ENCODE data around the gene TMEM141. TPM values are rescaled to one million over a fixed set of nuclear protein-coding genes. Genes with fewer than 3 reads are reported as not detected.
A peak's percentile ranks its signal among the peaks of the same experiment; 100 is the strongest.

Gene TMEM141
- total and polyA plus RNA-seq, 2 experiments from 2014 or later, result 200 to 238 TPM

DNA sequence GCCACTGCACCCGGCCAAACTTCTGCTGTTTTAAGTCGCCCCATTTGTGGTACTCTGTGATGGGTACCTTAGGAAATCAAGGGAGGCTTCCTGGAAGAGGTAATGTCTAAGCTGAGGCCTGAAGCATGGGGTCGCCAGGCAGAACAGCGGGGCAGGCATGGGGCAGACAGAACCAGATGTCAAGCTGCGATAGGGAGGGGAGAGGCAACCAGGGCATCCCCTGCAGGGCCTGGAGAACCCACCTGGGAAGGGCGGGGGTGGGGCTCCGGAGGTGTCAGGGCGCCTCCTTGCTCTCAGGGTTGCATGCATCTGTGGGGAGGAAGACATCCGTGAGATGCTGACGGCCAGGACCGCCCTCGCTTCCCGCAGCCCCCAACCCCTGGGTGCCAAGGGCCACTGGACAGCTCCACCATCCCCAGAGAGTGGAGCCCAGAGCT is 29.6 kb upstream of the TMEM141 start:
- DNase-seq (ENCODE audit: low read depth in 1 of 2, low spot score in 1 of 2), result no peak
- Histone ChIP-seq H3K27ac (no peak overlapping the region), H3K36me3 (no peaks in the 10 kb centered on the region), H3K4me1 (ENCODE audit: low read depth) (peaks cover 4% of the 10 kb centered on the region), H3K9me3 (ENCODE audit: low read depth) (no peaks in the 10 kb centered on the region), H3K27me3 (no peaks in the 10 kb centered on the region), H3K4me3 (no peak overlapping the region)
- TF ChIP-seq, protein P1, sequence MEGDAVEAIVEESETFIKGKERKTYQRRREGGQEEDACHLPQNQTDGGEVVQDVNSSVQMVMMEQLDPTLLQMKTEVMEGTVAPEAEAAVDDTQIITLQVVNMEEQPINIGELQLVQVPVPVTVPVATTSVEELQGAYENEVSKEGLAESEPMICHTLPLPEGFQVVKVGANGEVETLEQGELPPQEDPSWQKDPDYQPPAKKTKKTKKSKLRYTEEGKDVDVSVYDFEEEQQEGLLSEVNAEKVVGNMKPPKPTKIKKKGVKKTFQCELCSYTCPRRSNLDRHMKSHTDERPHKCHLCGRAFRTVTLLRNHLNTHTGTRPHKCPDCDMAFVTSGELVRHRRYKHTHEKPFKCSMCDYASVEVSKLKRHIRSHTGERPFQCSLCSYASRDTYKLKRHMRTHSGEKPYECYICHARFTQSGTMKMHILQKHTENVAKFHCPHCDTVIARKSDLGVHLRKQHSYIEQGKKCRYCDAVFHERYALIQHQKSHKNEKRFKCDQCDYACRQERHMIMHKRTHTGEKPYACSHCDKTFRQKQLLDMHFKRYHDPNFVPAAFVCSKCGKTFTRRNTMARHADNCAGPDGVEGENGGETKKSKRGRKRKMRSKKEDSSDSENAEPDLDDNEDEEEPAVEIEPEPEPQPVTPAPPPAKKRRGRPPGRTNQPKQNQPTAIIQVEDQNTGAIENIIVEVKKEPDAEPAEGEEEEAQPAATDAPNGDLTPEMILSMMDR (IDR thresholded peaks at IDR 0.05; ENCODE audit: low read depth, low read length), result no peak

DNA sequence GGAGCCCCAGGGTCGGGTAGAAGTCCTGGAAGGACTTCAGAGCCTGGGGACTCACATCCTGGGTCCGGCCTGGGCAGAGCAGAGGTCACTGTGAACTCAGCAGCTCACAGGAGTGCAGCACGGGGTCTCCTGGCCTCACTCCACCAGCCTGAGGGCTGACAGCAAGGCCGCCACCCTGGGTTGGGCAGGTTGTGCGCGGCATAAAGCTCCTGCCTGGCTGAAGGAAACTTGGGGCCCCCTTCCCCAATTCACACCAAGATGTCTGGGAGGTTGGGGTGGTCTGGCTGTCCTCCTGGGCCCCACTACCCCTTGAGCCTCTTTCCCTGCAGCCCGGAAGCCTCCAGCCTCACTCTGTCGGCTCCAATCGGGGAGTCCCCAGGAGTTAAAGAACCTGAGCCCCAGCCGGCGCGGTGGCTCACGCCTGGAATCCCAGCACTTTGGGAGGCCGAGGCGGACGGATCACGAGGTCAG is 28.9 kb upstream of the TMEM141 start:
- peaks cover 4% of the 10 kb centered on the region for H3K4me1 ChIP-seq (ENCODE audit: low read depth)
- H3K4me3 ChIP-seq, result no peak overlapping the region
- H3K27ac ChIP-seq, result peak overlapping the region; percentile 64
- H3K27me3 ChIP-seq, result no peaks in the 10 kb centered on the region
- TF ChIP-seq, protein P1 (IDR thresholded peaks at IDR 0.05; ENCODE audit: low read depth, low read length), result no peak
- H3K36me3 ChIP-seq, result no peaks in the 10 kb centered on the region
- H3K9me3 ChIP-seq (ENCODE audit: low read depth), result no peaks in the 10 kb centered on the region
- DNase-seq (ENCODE audit: low read depth in 1 of 2, low spot score in 1 of 2), result no peak

DNA sequence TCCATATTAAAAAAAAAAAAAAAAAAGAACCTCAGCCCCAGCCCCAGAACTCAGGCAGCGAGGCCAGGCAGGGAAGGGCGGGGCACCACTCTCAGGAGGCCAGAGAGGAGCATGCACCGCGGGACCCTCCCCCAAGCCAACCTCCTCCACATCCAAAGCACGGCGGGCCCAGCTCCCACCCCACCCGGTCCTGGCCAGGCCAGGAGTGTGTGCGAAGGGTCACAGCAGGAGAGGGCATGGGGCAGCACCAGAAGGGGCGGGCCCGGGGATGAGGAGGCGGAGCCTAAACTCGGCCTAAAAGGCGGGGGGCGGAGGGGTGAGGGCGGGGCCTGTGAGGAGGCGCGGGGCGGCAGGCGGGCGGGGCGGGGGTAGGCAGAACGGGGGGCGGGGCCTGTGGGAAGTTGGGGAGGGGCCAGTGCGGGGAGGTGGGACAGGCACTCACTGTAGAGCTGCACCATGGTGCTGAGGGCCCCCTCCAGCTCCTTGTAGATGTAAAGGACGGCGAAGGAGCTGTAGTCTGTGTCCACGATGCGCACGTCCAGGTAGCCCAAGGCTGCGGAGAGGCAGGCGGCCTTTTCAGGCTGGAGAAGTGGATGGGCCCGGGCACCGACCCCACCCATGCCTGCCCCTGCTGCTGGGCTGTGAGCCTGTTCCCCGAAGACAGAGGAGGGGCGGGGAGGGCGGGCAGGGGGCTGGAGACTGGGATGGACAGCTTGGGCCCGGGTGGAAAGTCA is 28.1 kb upstream of the TMEM141 start:
- H3K36me3 ChIP-seq, result no peaks in the 10 kb centered on the region
- no peak overlapping the region for H3K4me3 ChIP-seq
- no peaks in the 10 kb centered on the region for H3K27me3 ChIP-seq
- H3K27ac ChIP-seq, result no peak overlapping the region
- DNase-seq (ENCODE audit: low read depth in 1 of 2, low spot score in 1 of 2), result peak; percentile 36 to 94
- TF ChIP-seq, protein P1 (IDR thresholded peaks at IDR 0.05; ENCODE audit: low read depth, low read length), result no peak
- H3K4me1 ChIP-seq (ENCODE audit: low read depth), result peaks cover 4% of the 10 kb centered on the region
- H3K9me3 ChIP-seq (ENCODE audit: low read depth), result no peaks in the 10 kb centered on the region

DNA sequence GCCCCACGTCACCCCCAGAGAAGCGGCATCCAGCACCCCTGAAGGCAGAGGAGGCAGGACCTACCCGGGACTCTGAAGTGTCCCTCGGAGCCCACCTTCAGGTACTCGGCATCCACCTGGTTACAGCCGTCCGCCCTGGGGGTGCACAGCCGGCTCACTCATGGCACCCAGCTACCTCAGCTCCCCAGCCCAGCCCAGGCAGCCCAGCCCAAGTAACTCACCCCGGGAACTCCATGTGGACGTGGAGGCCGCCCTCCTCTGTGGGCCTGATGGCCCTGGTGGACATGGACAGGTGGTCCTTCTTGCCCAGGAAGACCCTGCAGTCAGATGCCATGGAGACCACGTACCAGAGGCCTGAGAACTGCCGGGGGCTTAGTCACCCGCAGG is 27.5 kb upstream of the TMEM141 start:
- no peak for DNase-seq (ENCODE audit: low read depth in 1 of 2, low spot score in 1 of 2)
- TF ChIP-seq, protein P1 (IDR thresholded peaks at IDR 0.05; ENCODE audit: low read depth, low read length), result no peak
- H3K27ac ChIP-seq, result no peak overlapping the region
- H3K9me3 ChIP-seq (ENCODE audit: low read depth), result no peaks in the 10 kb centered on the region
- H3K4me3 ChIP-seq, result no peak overlapping the region
- no peaks in the 10 kb centered on the region for H3K36me3 ChIP-seq
- H3K27me3 ChIP-seq, result no peaks in the 10 kb centered on the region
- peaks cover 4% of the 10 kb centered on the region for H3K4me1 ChIP-seq (ENCODE audit: low read depth)

DNA sequence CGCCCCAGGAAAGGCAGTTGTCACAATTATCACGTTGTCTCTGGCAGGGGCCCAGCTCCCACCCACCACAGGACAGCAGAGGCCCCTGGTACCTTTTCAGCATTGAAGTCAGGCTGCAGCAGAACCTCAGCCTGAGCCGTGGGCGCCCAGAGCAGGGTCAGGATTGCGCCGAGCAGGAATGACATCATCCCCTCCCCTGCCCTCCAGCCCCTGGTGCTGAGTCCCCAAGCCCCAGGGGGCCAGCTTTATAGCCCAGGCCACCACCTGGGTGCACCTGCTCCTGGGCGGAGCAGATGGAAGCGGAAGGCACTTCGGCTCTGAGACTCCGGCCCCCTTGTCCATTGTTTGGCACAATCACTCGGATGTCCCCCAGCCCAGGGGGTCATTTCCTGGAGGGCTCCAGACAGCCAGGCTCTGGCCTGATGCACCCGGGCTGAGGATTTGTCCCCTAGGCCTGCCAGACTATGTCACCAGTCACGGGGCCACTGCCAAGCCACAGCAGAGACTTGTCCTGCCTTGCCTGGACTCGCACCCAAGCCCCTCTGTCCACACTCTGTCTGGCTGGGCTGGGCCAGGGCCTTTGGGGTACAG is 26.7 kb upstream of the TMEM141 start, which contains the start of gene LCN15:
Gene LCN15, minus strand, starts transcription at position 218 of the 591 bp plus-strand sequence. Its CDS starts 30 bp downstream, at position 188.
- TF ChIP-seq, protein P1 (IDR thresholded peaks at IDR 0.05; ENCODE audit: low read depth, low read length), result no peak
- DNase-seq (ENCODE audit: low read depth in 1 of 2, low spot score in 1 of 2), result no peak

More for the DNA sequence above, 26.7 kb upstream of the TMEM141 start, which contains the start of gene LCN15:
- H3K27ac ChIP-seq, result no peak within 1 kb of the TSS
- peaks cover 4% of the 10 kb centered on the region for H3K4me1 ChIP-seq (ENCODE audit: low read depth)
- H3K27me3 ChIP-seq, result no peaks in the 10 kb centered on the region
- no peak within 1 kb of the TSS for H3K4me3 ChIP-seq
- no peaks in the 10 kb centered on the region for H3K9me3 ChIP-seq (ENCODE audit: low read depth)
- no peaks in the 10 kb centered on the region for H3K36me3 ChIP-seq

All from cardiac muscle cell (in vitro differentiated cells and primary cell).